22Rv1 (cell line): ENCODE results near the gene PHF21A.
"Not testable (repeated sequence)": the region's sequence is repeated elsewhere in the genome, so short reads cannot be mapped to it uniquely, and the experiment has no call there.

Source experiments
- H3K27ac ChIP-seq: fragments of 450-650 bp; 2 replicates; pipeline ENCODE4 v1.5.1; 2017
- CTCF ChIP-seq: fragments of 450-650 bp; IDR thresholded peaks from 2 replicates; pipeline ENCODE4 v1.5.1; 2017; ENCODE audit warnings: mild to moderate bottlenecking
- ZFX ChIP-seq: fragments of 450-650 bp; IDR thresholded peaks from 2 replicates; pipeline ENCODE4 v1.6.1; 2017; ENCODE audit warnings: antibody characterized with exemption, borderline replicate concordance

The PHF21A gene

GRCh38 chr11:45994371-45995341 lies 126.6 kb downstream of the PHF21A start:
- TF ChIP-seq ZFX, result no peak
- no peak overlapping the region for H3K27ac ChIP-seq

- TF ChIP-seq CTCF (no peak), ZFX (no peak)
Measured at GRCh38 chr11:45993531-45994001, 127.7 kb downstream of the PHF21A start.

GRCh38 chr11:45988921-45989320 lies 132.3 kb downstream of the PHF21A start:
- H3K27ac ChIP-seq, result no peak overlapping the region
- no peak for TF ChIP-seq CTCF
- no peak for TF ChIP-seq ZFX

More at GRCh38 chr11:45993531-45994001, 127.7 kb downstream of the PHF21A start:
- H3K27ac ChIP-seq, result no peak overlapping the region

- H3K27ac ChIP-seq, result no peak overlapping the region
- no peak for TF ChIP-seq CTCF
- no peak for TF ChIP-seq ZFX
Measured at GRCh38 chr11:45985212-45985611, 136.0 kb downstream of the PHF21A start.

- no peak overlapping the region for H3K27ac ChIP-seq
- TF ChIP-seq ZFX, result no peak
- TF ChIP-seq CTCF, result no peak
Measured at GRCh38 chr11:45984192-45984591, 137.1 kb downstream of the PHF21A start.

- no peak overlapping the region for H3K27ac ChIP-seq
- TF ChIP-seq CTCF, result no peak
- TF ChIP-seq ZFX, result no peak
Measured at GRCh38 chr11:45983471-45983845, 137.8 kb downstream of the PHF21A start.

GRCh38 chr11:45982656-45983470 lies 138.4 kb downstream of the PHF21A start:
- no peak overlapping the region for H3K27ac ChIP-seq
- TF ChIP-seq CTCF (no peak), ZFX (no peak)

GRCh38 chr11:45981826-45982225 lies 139.4 kb downstream of the PHF21A start:
- not testable (repeated sequence) for H3K27ac ChIP-seq
